Fibroblast of mammary gland (primary cell): ENCODE results near the gene LRRC27.
A peak's percentile ranks its signal among the peaks of the same experiment; 100 is the strongest.

Source experiments
- DNase-seq: peaks from one replicate; pipeline ENCODE4 v3.0.0-alpha.2; 2010; ENCODE audit warnings: low read depth
- H3K4me3 ChIP-seq: 2 replicates; pipeline ENCODE4 v1.5.1; 2011; ENCODE audit warnings: low read depth, mild to moderate bottlenecking, low read length, moderate library complexity; ENCODE audit not compliant: control insufficient read depth
- TF ChIP-seq, protein P1 (sequence below): conservative IDR thresholded peaks from 2 replicates; pipeline ENCODE4 v1.5.1; 2011; ENCODE audit warnings: low read depth, low read length, inconsistent platforms; ENCODE audit not compliant: control insufficient read depth, insufficient read depth

Gene LRRC27

GRCh38 chr10:132306864-132307751 is 24.9 kb upstream of the LRRC27 start:
- TF ChIP-seq, protein P1, sequence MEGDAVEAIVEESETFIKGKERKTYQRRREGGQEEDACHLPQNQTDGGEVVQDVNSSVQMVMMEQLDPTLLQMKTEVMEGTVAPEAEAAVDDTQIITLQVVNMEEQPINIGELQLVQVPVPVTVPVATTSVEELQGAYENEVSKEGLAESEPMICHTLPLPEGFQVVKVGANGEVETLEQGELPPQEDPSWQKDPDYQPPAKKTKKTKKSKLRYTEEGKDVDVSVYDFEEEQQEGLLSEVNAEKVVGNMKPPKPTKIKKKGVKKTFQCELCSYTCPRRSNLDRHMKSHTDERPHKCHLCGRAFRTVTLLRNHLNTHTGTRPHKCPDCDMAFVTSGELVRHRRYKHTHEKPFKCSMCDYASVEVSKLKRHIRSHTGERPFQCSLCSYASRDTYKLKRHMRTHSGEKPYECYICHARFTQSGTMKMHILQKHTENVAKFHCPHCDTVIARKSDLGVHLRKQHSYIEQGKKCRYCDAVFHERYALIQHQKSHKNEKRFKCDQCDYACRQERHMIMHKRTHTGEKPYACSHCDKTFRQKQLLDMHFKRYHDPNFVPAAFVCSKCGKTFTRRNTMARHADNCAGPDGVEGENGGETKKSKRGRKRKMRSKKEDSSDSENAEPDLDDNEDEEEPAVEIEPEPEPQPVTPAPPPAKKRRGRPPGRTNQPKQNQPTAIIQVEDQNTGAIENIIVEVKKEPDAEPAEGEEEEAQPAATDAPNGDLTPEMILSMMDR = no peak
- peak overlapping the region; percentile 43 for H3K4me3 ChIP-seq
- no peak for DNase-seq

- peak within 1 kb of the TSS; percentile 69 for H3K4me3 ChIP-seq
- peak; percentile 84 for DNase-seq
- TF ChIP-seq, protein P1 = no peak
These were observed 24.0 kb upstream of the LRRC27 start, which contains the start of gene STK32C for GRCh38 chr10:132307823-132308586. TSS of gene STK32C (minus strand) at chr10:132307950. CDS start at chr10:132307833, 117 bp downstream.

DNA sequence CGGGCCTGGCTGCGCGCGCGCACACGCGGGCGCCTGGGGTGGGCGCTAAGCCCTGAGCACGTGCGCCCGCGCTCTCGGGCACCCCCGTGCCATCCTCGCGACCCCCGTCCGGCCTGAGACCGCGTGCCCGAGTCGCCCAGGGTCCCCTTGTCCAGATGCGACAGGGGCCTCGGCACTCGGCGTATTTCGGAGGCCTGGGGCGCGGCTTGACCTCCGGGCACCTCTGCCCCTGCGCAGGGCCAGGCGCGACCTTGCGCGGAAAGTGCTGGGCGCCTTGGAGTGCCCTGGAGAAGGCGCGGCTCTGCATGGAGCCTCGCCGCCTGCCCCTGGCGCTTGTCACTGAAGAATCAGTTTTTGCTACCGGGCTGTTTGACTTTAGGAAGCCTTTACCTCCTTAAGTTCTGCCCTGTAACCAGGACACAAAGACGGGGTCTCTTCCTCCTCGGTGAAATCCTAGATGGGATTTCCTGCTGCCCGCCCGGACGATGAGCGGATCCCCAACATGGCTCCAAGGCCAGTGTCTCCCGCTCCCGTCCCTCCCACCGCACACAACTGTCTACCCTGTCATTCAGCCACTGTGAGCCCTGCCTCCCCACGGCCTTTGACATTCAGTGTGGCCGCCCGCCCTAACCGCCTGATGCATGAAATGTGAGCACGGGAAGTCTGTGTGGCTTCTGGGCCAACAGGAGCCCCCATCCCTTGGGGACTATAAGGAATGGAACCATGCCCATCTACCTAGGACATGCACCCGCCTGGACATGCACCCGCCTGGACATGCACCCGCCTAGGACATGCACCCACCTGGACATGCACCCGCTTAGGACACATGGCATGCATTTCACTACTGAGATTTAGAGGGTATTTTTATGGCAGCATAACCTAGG is 23.2 kb upstream of the LRRC27 start:
- peak overlapping the region; percentile 69 for H3K4me3 ChIP-seq
- TF ChIP-seq, protein P1 = no peak
- no peak for DNase-seq

GRCh38 chr10:132309471-132309865 is 22.5 kb upstream of the LRRC27 start:
- no peak overlapping the region for H3K4me3 ChIP-seq
- no peak for DNase-seq
- TF ChIP-seq, protein P1 = no peak

- TF ChIP-seq, protein P1 = no peak
- H3K4me3 ChIP-seq = no peak overlapping the region
- DNase-seq = no peak
These were observed 22.0 kb upstream of the LRRC27 start for GRCh38 chr10:132309879-132310591.
